Measurements from ENCODE around the gene ZIC1.

ZIC1 gene

DNA sequence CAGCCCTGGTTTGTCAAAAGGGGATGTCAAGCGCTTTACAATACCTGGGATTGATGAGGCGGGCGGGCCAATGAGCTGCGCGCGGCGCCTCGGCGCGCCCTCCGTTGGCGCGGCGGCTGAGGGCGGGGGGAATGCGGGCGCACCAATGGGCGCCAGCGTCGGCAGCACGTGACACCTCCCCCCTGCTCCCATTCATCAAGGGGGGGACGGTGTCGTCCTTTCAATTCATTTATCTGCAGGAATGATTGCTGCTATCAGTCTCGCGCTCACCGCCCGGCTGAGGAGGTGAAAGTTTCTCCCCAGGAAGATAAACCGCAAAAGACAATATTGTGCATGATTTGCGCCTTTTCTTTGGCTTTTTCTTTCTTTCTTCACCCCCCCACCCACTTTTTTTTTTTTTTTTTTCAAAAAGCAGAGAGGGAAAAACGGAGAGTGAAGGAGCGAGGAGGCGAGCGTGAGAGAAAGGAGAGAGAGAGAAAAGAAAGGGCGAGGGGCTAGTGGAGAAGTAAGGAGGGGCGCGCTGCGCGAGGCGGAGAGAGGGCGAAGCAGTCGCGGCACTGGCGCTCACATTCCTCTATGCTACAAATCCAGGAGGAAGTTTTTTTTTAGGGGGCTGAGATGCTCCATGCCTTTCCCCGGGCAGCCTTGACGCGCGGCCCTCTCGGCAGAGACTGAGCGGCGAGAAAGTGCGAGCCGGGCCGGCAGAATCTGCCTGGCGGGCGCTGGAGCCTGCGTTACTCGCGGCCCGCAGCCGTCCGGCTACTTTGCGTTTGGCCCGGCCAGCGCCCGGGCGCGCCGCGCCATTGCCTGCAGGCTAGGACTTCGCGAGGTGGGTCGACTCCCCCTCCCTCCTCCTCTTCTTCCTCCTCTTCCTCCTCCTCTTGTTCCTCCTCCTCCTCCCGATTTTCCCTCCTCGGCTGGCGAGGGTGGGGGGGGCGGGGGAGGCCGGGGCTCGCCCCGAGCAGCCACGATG, at the start of gene ZIC1:
ZIC1 (plus strand) TSS at position 223 of the 973 bp plus-strand sequence; CDS start at position 971, 748 bp downstream.
- DNase-seq: no peak

DNA sequence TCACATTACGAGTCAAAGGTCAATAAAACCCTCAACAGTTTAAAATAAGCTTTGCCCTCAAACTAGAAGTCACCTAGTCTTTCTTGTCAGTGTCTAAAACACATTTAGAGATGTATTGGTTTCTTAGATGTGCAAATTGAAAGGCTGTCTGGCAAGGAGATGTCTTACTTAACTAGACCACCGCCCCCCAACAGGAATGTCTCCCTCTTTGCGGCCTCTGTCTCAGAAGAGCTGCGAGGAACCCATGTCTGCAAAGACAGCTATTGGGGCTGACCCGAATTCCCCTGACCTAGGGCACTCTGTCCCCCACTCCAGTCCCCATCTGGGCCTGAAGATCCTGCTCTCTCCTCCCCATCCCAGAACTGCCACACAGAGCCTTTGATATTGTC, 49.1 kb upstream of the ZIC1 start:
- no peak for DNase-seq

DNA sequence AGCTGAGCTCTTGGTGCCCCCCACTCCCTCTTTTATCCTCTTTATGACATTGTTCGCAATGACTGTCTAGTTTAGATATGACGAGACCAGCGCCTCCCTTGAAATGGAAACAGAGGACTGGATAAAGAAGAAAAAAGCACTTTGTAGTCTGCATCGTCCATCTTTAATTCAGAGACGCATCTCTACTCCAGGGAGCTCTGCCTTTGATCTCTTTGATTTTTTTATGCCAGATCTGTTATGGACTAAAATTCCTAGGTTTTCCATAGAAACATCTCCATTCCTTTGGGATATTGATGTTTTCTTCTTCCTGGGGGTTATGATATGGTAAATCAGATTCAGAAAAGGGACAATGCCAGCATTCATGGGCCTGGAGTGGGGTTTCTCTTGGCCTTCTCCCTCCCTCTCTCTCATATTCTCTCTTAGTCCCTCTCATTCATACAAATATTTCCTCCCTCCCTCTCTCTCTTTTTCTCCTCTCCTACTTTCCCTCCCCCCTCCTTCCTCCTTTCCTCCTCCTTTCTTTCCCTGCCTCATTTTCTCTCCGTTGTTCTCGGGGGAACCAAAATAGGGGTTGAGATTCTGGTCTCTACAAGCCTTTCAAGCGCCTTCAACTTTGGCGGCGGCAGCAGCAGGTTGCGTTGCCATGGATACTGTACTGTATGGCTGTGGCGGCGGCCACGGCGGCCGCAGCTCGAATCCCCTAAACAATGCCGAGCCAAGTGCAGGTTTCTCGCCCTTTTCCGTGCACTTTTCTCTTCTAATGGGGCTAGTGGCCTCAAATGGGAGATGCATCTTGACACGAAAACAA, 48.3 kb upstream of the ZIC1 start:
- no peak for DNase-seq

GRCh38 chr3:147361454-147362420, 47.4 kb upstream of the ZIC1 start:
- no peak for DNase-seq

DNA sequence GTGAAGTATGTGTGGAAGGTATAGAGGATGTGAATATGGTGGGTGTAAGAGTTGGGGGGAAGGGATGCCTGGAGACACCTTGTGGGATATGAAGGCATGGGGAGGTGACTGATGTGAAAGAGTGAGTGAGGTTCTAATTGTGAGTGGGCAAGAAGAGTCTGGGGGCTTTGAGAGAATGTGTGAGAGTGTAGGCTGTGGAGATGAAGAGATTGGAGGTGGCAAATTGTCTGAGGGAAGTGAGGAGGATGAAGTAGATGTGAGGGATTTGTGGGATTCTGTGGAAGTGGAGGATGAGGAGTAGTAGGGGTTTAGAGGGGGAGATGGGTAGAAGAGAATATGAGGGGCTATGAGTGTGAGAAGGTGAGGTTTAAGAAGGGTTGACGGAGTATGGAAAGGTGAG, 44.4 kb upstream of the ZIC1 start:
- no peak for DNase-seq

DNA sequence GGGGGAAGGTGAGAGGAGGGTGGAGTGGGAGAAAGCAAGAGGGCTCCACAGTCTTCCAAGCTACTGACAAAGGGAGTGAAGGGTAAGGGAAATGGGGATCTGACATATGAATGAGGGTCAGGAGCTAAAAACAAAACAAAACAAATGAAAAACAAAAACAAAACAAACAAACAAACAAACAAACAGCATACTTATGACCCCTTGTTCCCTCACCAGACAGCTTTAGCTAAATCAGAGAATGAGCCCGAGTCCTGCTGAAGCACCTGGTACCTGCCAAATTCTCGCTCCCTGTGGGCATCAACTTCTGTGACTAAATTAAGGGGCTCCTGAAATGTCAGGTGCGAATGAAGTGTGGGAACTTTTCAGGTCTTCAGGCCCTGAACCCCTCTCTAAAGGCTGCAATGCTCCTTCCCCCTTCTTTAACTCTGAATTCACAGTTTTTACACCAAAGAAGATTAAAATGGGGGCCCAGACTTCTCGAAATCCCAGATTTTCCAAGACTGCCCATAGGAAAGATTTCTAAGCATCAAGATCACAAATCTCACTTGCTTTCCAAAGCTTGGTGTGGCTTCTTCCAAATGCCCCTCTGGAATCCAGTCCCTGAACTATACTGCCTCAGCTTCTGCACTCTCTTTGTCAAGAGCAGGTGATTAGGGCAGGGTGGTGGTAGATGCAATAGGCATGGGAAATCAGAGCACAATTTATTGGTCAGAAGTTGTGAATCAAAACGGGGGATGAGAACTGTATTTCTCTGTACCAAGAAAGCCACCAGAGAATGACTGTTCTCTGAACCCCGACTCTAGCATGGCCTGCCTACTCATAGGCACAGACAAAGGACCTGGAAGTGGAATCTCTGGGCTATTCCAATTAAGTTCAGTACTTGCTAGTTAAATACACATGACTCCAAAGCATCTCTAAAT, 43.7 kb upstream of the ZIC1 start:
- no peak for DNase-seq

GRCh38 chr3:147367676-147368075, 41.5 kb upstream of the ZIC1 start:
- no peak for DNase-seq

DNA sequence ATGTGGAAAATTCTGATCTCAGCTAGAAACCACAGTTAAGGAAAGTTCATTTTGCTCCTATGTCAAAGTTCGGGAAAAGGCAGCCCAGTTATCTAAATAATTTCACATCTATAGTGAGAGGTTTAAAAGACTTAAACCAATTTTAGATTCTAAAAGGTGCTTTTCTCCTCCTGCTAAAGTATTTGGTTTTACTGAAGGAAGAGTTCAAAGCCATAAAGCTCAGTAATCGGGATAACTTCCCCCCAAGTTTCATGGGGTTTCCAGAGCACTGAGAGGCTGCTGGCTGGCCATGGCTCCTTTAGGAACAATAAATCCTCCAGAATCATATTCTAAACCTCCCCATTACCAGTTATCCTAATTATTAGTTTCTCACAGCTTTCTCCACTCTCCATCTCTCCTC, 41.0 kb upstream of the ZIC1 start:
- DNase-seq: no peak

- no peak for DNase-seq
These were observed 40.5 kb upstream of the ZIC1 start for GRCh38 chr3:147368561-147369221.

DNA sequence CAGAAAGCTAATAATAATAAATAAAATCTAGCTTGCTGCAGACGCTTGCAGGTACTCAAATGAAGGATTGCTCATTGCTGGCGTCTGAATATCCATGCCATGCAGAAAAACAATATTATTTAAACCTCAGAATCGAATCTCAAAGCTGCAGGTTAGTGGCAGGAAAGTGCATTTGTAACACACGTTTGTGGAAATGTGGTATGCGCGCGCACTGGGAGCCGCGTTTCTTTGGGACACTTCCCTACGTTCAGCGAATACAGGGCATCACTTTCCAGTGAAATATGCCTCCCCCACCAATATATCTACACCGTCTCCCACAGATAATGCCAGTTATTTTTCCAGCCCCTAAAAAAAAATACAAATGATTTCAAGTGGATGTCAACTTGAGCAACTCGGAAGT, 39.9 kb upstream of the ZIC1 start:
- DNase-seq: no peak

DNA sequence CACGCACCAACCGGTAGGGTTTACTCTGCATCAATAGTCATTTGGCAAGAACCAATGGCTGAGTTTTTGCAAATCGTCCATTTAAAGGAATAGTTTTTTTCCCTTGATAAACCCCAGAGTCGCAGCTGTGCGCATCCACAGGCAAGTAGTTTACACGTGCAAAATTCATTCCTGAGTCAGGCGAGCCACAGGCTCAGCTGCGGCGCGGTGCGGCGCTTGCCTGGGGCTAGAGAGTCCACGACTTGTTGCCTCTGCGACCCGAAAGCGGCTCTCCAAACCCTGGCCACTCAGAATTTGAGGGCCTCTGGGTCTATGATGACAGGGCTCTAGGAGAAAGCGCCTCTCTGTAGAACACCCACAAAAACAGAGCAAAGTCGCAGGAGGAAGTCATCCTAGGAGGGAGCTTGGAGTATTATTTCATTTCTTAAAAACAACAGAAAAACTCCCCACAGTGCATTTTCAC, 39.5 kb upstream of the ZIC1 start:
- DNase-seq: no peak

DNA sequence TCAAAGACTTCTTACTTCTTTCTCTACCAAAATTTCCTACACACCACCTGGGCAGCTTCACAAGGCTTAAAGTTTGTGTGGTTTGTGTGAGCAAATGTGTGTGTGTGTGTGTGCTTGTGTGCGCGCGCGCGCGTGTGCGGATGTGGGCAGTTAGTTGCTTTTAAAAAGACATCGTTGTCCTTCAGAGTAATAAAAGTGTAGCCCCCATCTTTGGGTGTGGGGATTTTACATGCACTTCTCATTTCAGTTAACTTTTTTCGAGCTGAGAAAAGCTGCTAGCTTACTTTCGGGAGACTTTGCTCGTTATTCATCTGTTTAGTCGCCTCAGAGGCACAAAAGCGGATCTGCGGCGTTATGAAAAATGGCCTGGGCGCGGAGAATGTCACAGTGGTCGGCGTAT, 38.8 kb upstream of the ZIC1 start:
- DNase-seq: no peak

DNA sequence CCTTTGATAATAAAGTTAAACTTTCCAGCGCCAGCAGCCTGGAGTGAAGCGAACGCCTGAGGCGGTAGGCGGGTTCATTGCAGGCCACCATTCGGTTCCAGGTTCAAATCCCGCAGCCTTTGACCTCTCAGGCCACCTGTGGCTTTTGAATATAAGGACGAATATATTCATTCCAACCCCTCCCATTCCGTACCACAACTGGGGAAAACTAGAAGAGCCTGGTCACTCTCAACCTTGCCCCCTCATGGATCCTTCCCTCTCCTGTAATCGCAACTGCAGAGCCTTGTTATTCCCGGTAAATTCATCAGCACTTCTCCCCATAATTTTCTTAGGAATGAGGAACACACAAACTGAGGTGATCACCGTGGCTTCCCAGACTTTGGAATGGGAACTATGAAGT, 38.0 kb upstream of the ZIC1 start:
- DNase-seq: no peak

- DNase-seq: no peak
These were observed 37.3 kb upstream of the ZIC1 start for GRCh38 chr3:147371771-147372340.

DNA sequence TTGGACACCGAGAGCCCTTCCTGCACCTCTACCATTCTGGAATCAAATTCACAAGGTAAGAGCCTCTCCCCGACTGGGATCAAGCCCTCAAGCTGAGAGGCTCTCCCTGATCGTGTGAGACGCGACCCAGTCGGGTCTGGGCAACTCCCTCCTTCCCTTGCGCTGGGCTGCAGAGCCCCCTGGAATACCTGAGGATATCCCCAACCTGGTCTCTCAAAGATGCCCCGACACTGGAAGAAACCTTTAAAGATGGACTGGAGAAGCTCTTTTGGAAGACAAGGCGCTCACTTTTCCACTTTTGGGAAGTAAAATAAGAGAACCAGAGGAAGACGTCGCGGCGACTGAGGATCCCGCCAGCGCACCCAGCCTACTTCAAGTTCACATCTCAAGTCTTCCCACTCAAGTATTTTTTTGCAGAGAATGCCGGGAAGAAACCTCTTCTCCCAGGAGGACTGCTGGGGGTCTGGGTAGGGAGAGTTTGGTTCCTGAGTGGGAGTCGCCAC, 36.6 kb upstream of the ZIC1 start:
- no peak for DNase-seq

DNA sequence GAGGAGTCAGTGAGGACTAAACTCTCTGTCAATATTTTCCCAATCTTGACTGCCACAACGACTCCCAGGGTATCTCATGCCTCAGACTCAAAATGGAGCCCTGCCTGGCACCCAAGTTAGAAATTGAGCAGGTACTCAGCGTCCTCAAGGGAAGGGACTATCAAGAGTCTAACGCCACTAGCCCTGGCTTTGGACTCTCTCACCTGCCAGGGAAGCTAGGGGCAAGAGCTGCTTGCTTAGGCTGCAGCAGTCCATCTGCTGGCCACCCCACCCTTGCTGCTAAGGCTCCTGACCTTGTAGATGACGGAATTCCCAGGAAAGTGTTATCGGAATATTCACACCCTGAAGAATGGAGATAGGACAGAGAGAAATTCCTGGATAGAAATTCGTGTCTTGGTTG, 35.9 kb upstream of the ZIC1 start:
- DNase-seq: no peak

DNA sequence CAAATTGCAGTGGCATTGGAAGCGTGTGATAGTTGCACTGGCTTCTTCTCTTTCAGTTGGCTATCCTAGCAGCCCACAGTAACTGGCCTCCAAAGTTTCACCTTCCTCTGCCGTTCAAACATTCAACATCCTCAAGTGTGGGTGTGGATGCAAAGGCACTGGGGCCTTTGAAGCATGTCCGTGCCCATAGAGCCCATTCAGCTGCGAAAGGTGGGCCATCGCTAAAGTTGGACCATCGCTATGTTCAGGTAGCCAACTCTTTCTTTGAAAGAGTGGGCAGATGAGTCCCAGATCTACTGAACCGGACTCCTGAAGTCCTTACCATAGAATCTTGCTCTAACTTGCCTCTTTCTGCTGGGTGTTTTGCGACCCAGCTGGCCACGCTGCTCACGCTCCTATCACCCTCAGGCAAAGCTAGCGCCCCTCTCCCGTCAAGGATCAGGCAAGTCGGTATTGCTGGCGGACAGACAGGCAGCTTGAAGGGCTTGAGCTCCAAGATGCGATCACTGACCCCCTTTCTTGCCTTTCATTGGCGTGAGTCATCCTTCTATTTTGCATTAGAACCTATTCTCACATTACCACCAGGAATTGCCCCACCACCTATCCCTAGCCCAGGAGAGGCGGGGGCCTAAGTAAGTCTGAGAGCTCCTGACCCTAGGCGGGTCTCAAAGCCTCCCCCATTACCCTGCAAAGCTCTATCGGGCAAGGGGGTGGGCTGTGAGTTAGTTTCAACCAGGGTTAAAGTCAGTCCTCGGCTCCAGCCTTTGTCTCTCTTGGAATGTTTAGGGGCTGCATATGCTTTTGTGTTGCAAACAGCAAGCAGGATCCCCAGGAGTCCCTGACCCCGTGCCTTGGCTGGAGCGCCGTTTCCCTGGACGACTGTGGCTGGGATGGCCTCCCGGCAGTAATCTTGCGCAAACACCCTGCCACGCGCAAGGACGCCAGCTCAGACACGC, 31.5 kb upstream of the ZIC1 start:
- no peak for DNase-seq

GRCh38 chr3:147379651-147380050, 29.5 kb upstream of the ZIC1 start:
- no peak for DNase-seq

- no peak for DNase-seq
These were observed 28.7 kb upstream of the ZIC1 start for GRCh38 chr3:147380387-147380951.
